Gastrocnemius medialis (tissue), 4 donors: ENCODE data around the gene TMEM176A. TPM values are rescaled to one million over a fixed set of nuclear protein-coding genes. Genes with fewer than 3 reads are reported as not detected.
"Not testable (repeated sequence)": the region's sequence is repeated elsewhere in the genome, so short reads cannot be mapped to it uniquely, and the experiment has no call there.

Experiments used
- ATAC-seq, 2 donors: fragments of 150-250 bp; one replicate each; pipeline ENCODE4 v1.9.1; 2016
- DNase-seq, 2 donors: peaks; one replicate each; pipeline ENCODE4 v3.0.0-alpha.2; 2019
- H3K27ac ChIP-seq, 4 donors: fragments of 200-600 bp; sonication (generic); 1 replicate in 1 of 4; 2 replicates in 3 of 4; pipeline ENCODE4 v1.5.1; 2016 to 2018; ENCODE audit warnings: mild to moderate bottlenecking in 2 of 4, moderate library complexity in 1 of 4
- H3K27me3 ChIP-seq, 3 donors: fragments of 200-600 bp; sonication (generic) in 2 of 3; 1 replicate in 1 of 3; 2 replicates in 2 of 3; pipeline versions ENCODE4 v1.5.1 to v1.6.0; 2016 to 2019; ENCODE audit warnings: mild to moderate bottlenecking in 1 of 3, moderate library complexity in 1 of 3
- H3K36me3 ChIP-seq, 2 donors: fragments of 200-600 bp; sonication (generic) in 1 of 2; one replicate each; pipeline ENCODE4 v1.5.1; 2017 to 2018
- H3K4me1 ChIP-seq, 2 donors: fragments of 200-600 bp; sonication (generic) in 1 of 2; one replicate each; pipeline ENCODE4 v1.5.1; 2016 to 2017; ENCODE audit warnings: mild to moderate bottlenecking in 2 of 2
- H3K4me3 ChIP-seq, 4 donors: fragments of 200-600 bp; sonication (generic) in 3 of 4; 1 replicate in 1 of 4; 2 replicates in 3 of 4; pipeline ENCODE4 v1.5.1; 2016 to 2019; ENCODE audit warnings: mild to moderate bottlenecking in 2 of 4
- H3K9me3 ChIP-seq, 3 donors: fragments of 200-600 bp; sonication (generic) in 2 of 3; 1 replicate in 1 of 3; 2 replicates in 2 of 3; pipeline ENCODE4 v1.5.1; 2016 to 2019
- POLR2A ChIP-seq, 2 donors: fragments of 450-650 bp; IDR thresholded peaks; one replicate each; pipeline ENCODE4 v1.6.1; 2017; ENCODE audit warnings: antibody characterized with exemption in 2 of 2, mild to moderate bottlenecking in 2 of 2, moderate library complexity in 2 of 2
- in situ Hi-C, 4 donors: fragments of 200-750 bp; cut with MboI; loops; one replicate each; pipeline versions ENCODE4 v1.15.0 to v1.8.0; 2017; ENCODE audit warnings: low sequenced_read_pairs in 4 of 4
- intact Hi-C: fragments of 100-400 bp; cut with DNase I; formaldehyde crosslinking; loops from one replicate; pipeline ENCODE4 v1.15.1; 2023; ENCODE audit warnings: low total_unique reads
- total RNA-seq, 4 donors: library from RNA; depleted of rRNA; stranded (reverse); fragments of >200 nt; gene quantifications; one replicate each; pipeline versions ENCODE4 v1.1.0 to v1.2.3, GENCODE V29; 2016
- TF ChIP-seq, protein P1 (sequence below), 5 experiments: fragments of 450-650 bp in 3 of 5; fragments of 200-600 bp in 2 of 5; sonication (generic) in 2 of 5; IDR thresholded peaks in 4 of 5; conservative IDR thresholded peaks in 1 of 5; 1 replicate in 4 of 5; 2 replicates in 1 of 5; pipeline ENCODE4 v1.5.1; 2016 to 2019; ENCODE audit warnings: antibody characterized with exemption in 5 of 5, mild to moderate bottlenecking in 3 of 5, moderate library complexity in 3 of 5

TMEM176A gene
- total RNA-seq, 4 donors from 2014 or later: 5.2 to 12.9 (median 8.9) TPM

DNA sequence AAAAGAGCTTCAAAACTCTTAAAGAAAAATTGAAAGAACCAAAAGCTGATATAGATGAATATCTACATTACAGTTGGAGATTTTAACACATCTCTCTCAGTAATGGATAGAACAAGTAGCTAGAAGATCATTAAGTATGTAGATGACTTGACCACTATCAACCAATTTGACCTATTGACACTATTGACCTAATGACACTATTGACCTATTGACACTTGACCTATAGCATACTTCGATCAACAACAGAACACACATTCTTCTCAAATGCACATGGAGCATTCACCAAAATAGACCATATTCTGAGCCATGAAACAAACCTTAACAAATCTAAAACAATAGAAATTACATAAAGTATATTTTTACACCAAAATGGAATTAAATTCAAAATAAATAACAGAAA, 41.1 kb upstream of the TMEM176A start:
- in situ Hi-C loops (loop anchor here in 2 of 4 donors (10.0 kb wide), 1 partner anchor 315 kb away; no protein-coding TSS in a partner anchor), intact Hi-C loops (loop anchor here (5.0 kb wide), 1 partner anchor 312 kb away; no protein-coding TSS in a partner anchor)
- ATAC-seq (no peak), DNase-seq (no peak)
- no peak overlapping the region for H3K4me3 ChIP-seq
- no peaks in the 10 kb centered on the region for H3K27me3 ChIP-seq
- TF ChIP-seq, protein P1, sequence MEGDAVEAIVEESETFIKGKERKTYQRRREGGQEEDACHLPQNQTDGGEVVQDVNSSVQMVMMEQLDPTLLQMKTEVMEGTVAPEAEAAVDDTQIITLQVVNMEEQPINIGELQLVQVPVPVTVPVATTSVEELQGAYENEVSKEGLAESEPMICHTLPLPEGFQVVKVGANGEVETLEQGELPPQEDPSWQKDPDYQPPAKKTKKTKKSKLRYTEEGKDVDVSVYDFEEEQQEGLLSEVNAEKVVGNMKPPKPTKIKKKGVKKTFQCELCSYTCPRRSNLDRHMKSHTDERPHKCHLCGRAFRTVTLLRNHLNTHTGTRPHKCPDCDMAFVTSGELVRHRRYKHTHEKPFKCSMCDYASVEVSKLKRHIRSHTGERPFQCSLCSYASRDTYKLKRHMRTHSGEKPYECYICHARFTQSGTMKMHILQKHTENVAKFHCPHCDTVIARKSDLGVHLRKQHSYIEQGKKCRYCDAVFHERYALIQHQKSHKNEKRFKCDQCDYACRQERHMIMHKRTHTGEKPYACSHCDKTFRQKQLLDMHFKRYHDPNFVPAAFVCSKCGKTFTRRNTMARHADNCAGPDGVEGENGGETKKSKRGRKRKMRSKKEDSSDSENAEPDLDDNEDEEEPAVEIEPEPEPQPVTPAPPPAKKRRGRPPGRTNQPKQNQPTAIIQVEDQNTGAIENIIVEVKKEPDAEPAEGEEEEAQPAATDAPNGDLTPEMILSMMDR (IDR thresholded peaks at IDR 0.05 in 4 of 5, conservative IDR thresholded peaks at IDR 0.05 in 1 of 5): no peak
- no peak for TF ChIP-seq POLR2A (IDR thresholded peaks at IDR 0.05)
- H3K36me3 ChIP-seq: no peaks in the 10 kb centered on the region
- H3K27ac ChIP-seq: no peak overlapping the region
- H3K9me3 ChIP-seq: no peaks in the 10 kb centered on the region
- H3K4me1 ChIP-seq: no peaks in the 10 kb centered on the region

DNA sequence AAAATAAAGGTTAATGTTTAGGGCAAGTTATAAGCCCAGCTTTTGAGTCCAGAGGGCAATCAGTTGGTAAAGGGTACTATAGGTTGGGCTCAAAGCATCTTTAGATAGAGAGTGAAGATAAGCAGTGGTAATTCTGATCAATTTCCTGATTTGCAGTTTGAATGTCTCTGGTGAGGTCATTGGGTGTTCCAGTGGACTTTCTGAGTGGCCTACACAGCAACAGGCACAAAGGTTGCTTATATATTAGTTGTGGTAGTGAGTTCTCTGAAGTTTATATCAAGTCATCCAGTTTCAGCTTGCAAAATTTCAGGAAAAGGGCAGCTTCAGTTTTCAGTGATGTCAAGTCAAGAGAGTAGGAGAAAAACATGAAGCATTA, 34.2 kb upstream of the TMEM176A start:
- Histone ChIP-seq H3K9me3 (no peaks in the 10 kb centered on the region), H3K36me3 (no peaks in the 10 kb centered on the region), H3K27me3 (no peaks in the 10 kb centered on the region), H3K4me1 (no peaks in the 10 kb centered on the region), H3K4me3 (no peak overlapping the region), H3K27ac (no peak overlapping the region)
- no peak for ATAC-seq
- intact Hi-C loops: no loop called here
- DNase-seq: no peak
- no peak for TF ChIP-seq POLR2A (IDR thresholded peaks at IDR 0.05)
- TF ChIP-seq, protein P1 (IDR thresholded peaks at IDR 0.05 in 4 of 5, conservative IDR thresholded peaks at IDR 0.05 in 1 of 5): no peak
- in situ Hi-C loops: no loop called here

DNA sequence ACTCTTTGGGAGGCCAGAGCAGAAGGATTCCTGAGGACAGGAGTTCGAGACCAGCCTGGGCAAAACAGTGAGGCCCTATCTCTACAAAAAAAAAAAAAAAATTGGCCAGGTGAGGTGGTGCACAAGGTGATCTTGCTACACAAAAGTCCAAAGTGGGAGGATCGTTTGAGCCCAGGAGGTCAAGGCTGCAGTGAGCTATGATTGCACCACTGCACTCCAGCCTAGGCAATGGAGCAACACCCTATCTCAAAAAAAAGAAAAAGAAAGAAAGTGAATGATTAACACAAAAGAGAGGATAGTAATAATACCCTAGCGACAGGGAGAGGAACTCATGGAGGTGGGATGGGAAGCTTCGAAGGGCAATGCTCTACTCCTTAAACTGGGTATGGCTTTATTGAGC, 30.8 kb upstream of the TMEM176A start:
- H3K4me1 ChIP-seq: no peaks in the 10 kb centered on the region
- no peak overlapping the region for H3K27ac ChIP-seq
- TF ChIP-seq, protein P1 (IDR thresholded peaks at IDR 0.05 in 4 of 5, conservative IDR thresholded peaks at IDR 0.05 in 1 of 5): no peak
- no peaks in the 10 kb centered on the region for H3K36me3 ChIP-seq
- intact Hi-C loops: loop anchor here (10.0 kb wide), 1 partner anchor 215 kb away; no protein-coding TSS in a partner anchor
- H3K9me3 ChIP-seq: no peaks in the 10 kb centered on the region
- ATAC-seq: no peak
- no peak for DNase-seq
- H3K27me3 ChIP-seq: no peaks in the 10 kb centered on the region
- in situ Hi-C loops: no loop called here
- no peak overlapping the region for H3K4me3 ChIP-seq

DNA sequence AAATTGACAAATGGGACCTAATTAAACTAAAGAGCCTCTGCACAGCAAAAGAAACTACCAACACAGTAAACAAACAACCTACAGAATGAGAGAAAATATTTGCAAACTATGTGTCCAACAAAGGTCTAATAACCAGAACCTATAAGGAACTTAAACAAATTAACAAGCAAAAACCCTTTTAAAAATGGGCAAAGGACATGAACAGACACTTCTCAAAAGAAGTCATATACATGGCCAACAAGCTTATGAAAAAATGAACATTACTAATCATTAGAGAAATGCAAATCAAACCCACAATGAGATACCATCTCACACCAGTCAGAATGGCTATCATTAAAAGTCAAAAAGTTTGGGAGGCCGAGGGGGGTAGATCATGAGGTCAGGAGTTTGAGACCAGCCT, 26.4 kb upstream of the TMEM176A start:
- H3K27me3 ChIP-seq, DNase-seq, H3K27ac ChIP-seq, ATAC-seq, H3K4me3 ChIP-seq, H3K36me3 ChIP-seq, in situ Hi-C loops, H3K9me3 ChIP-seq, H3K4me1 ChIP-seq: not testable (repeated sequence)
- intact Hi-C loops: loop anchor here (10.0 kb wide), 1 partner anchor 211 kb away; no protein-coding TSS in a partner anchor

DNA sequence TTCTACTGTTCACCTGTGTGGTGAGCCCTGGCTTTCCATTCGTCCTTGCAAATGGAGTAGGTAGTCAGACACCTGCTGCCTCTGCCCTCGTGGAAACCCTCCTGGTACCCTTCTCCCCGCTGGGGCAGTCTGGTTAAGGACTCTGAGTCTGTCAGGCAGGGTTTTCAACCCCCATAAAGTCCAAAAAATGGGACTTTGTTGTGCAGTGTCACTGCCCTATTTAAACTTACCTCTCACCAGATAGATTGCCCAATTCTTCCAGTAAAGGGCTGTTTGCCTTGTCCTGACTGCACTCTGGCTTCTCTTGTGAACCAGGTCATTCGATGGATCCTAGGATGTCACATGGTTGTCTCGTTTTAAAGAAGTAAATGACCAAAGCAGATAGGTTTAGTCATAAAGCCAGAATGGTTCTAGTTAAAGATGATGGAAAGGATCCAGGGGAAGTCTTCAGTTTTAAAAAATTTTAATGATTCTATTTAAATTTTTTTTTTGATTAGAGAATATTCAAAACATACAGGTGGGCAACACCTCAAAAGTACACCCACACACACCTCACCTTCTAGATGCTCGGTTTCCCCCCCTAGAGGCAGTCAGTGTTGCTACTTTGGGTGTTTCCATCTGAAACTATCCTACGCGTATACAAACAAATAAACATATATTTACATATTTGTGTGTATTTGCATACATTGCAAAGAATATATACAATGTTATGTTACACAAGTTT, 22.4 kb upstream of the TMEM176A start:
- Histone ChIP-seq H3K4me1 (no peaks in the 10 kb centered on the region), H3K36me3 (no peaks in the 10 kb centered on the region), H3K27ac (no peak overlapping the region), H3K27me3 (no peaks in the 10 kb centered on the region), H3K9me3 (no peaks in the 10 kb centered on the region), H3K4me3 (no peak overlapping the region)
- in situ Hi-C loops (loop anchor here in 3 of 4 donors (25.0 kb wide), 1 partner anchor 209 kb away; the partner anchor contains the start of genes KCNH2 (in 3 of the 3) and NOS3 (in 3 of the 3)), intact Hi-C loops (loop anchor here (10.0 kb wide), 1 partner anchor 207 kb away; no protein-coding TSS in a partner anchor)
- no peak for ATAC-seq
- no peak for DNase-seq
- no peak for TF ChIP-seq POLR2A (IDR thresholded peaks at IDR 0.05)
- TF ChIP-seq, protein P1 (IDR thresholded peaks at IDR 0.05 in 4 of 5, conservative IDR thresholded peaks at IDR 0.05 in 1 of 5): no peak
